Stimulated activated naive CD4-positive, alpha-beta T cell treated with Interleukin-2 at 50 U/mL for 16 hours (primary cell): ENCODE measurements around the gene WDR72.

Source experiments
- DNase-seq: peaks from one replicate; lab custom pipeline; 2025; lab: John Stamatoyannopoulos, UW

WDR72 gene

DNA sequence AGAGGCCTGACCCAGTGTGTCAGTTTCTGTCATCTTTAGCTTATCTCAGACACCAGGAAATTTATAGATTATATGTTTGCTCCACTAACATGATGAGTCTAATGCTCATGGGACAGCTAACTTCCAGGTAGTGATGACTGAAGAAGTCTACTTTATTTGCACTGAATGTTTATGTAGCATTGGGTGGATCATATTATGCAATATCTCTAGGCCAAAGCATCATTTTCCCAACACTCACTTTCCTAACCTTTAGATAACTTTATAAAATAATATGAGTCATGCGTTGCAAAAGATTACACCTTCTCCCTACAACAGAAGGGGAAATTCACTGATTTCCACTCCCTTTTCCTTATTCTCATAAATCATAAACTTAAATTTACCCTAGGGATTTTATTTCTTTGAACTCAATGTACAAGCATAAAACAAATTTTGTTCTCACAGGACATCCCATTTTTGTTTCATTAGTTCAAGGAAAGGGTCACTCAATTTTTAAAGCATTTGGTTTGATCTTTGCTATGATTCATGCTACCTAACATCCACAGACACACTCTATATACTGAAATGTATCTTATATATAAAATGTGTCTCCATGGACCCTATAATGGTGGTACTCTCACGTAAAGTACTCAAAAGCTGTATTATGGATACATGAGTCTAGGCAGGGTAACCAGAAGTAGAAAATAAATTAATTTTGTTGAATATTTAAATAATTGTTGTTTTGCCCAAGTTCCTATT, 225.2 kb downstream of the WDR72 start:
- DNase-seq = no peak

DNA sequence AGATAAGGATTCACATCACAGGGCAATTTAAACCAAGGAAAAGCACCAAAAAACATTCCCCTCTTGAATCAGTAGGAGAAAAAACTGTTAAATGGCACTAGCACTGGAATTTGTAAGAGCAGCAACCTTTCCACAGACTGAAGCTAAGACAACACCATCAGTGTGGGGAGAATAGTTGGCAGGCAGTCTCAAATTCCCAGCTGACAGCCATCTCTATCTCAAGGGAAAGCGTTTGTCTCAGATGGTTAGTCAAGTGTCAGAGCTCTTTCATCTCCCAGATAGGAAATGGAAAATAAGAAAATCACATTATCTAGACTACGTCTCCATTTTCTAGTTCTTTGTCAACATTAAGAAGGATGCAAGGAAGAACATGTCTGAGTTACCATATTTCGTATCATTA, 228.7 kb downstream of the WDR72 start:
- DNase-seq = no peak

DNA sequence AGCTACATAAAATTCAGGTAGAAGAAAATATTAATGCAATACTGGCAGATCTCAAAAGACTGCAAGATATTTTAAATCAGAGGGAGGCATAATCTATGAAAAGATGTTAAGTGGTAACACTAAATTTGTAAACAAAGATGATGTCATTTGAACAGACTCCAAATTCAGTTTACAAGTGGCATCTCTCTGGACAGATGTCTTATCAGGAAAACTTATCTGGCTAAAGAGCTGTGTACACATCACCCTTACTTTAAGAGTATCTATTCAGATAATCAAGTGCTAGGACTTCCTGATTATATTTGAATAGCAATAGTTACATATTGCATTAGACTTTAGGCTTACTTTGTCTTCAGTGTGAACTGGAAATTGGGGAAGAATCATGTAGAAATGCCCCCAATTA, 231.5 kb downstream of the WDR72 start:
- DNase-seq = no peak

DNA sequence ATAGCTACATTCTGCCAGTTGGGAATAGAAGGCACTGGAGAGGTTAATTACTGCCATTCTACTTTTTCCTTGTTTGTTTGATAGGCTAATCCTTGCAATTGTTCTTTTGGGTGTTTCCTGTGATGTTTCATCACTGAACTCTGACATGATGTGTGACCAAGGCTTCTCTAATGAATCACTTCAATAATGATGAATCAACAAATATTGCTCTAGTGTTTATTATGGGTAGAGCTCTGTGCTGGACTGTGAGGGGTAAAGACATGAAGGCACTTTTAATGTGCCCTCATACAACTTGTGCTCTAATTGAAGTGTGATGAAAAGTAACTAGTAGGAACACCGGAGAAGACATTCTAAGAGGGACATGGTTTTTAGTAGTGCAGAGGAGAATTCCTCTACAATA, 233.6 kb downstream of the WDR72 start:
- no peak for DNase-seq

DNA sequence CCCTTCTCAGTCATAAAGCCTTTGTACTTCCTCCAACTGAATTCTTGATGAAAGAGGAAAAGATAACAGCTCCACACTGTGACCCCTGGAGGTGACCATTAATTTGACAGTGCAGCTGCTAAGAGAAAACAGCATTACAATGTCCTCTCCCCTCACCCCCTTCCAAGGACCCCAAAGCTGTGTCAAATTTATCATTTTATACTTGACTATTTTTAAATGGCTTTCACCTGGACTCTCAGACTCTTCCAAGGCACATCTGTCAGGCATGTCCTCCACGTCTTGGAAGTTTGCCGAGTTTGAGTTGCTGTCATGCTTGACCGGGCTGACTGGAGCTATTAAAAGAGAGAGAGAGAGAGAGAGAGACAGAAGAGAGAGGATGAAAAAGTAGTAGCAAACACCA, 236.5 kb downstream of the WDR72 start:
- DNase-seq = no peak

DNA sequence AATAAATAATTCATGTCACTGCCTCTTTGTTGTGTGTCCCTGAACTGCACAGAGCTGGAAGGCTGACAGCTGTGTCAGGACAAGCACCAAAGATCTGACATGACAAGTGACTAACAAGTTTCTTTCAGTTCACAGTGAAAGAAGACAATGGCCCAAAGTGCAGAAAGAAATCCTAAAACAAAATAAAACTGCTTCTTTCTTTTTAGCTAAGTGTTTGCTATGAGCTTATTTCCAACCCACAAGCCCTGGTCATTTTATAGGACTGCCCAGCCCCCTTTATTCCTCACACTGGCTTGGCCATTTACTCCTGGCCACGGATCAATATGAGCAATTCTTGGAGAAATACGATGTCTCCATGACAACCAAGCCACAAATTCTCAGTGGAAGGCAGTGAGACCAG, 238.5 kb downstream of the WDR72 start:
- DNase-seq = no peak

DNA sequence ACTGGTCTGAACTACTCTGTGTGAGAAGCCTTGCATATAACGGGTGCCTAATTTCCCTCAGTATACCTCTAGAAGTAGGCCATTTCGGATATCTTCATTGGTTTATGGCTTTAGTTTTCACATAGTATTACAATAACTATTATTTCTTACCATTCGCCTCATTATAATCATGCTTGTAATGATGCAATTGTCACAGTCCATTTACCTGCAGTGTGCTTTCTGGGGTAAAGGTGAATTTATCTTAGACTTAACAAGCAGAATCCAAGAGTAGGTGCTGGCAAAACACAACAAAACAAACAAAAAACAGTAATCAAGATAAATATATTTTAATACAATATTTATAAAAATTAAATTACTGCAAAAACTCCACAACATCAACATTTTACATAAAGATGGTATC, 246.0 kb downstream of the WDR72 start:
- no peak for DNase-seq

DNA sequence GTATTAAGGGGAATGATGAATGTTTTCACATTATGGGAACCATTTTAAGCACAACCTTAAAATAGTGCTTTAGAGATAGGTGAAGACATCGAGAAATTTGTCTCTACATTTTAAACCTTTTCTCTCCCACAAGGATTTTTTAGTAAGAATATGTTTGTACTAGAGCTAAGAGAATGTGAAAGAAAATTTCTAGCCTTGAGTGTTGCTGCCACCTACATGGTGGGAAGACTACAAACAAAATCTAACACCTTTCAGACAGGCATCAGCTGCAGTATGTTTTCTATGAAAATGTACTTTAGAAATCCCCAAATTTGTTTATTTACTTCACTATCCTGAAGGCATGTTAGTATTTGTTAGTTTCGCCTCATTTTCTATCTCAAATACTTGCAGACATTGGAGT, 247.4 kb downstream of the WDR72 start:
- DNase-seq = no peak

DNA sequence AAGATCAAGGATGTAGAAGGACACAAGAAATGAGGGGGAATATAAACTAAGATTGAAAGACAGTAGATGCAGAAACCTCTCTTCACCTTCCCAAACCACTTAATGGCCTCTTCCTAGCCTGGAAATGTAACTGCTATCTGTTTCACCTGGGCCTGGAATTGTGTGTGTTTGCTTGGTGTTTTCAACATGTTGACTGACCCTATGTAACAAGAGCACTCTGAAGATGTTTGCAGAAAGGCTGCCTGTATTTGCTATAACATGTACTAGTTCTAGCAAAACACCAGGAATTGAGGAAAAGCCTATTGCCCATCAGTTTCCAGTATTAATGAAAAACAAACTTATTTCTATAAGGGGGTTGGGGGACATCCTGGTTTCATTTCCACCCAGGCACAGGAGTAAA, 248.3 kb downstream of the WDR72 start:
- no peak for DNase-seq

DNA sequence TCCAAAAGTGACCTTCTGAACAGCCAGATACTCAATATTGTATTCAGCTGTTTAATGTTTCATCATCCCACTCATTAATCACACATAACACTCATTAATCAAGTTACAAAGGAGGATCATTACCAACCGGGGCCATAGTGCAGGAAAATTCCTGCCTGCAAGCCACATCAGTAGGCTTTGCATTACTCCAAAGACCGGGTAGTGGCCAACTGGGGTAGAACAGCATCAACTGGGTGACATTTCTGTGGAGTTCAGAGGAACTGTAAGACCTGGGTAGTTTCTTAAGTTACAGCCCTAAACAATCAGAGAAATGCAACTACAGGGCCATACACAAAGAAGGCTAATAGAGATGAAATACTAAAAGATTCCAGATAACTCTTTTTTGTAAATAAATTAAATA, 253.1 kb downstream of the WDR72 start:
- no peak for DNase-seq

DNA sequence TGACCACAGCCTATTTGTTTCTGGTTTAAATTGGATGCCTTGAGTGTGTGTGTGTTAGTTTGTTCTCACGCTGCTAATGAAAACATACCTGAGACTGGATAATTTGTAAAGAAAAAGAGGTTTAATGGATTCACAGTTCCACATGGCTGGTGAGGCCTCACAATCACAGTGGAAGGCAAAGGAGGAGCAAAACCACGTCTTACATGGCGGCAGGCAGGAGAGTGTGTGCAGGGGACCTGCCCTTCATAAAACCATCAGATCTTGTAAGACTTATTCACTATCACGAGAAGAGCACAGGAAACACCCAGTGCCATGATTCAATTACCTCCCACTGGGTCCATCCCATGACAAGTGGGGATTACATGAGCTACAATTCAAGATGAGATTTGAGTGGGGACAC, 260.5 kb downstream of the WDR72 start:
- no peak for DNase-seq

DNA sequence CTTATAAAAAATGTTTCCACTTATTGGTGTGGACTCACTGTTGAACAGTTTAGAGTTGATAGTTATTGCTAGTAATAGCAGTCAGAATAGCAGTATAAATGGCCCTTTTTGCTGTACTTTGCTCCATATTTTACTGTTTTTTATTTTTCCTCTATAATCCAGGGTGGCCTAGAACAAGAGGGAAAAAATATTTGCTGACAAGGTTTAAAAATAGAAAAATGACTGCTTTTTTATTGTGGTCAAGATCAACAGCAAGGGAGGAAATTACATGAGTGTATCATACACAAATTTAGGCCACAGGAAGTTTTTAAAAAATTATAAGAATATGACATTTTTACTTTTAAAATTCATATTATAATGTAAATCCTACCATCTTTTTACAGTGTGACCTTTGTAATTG, 269.1 kb downstream of the WDR72 start:
- DNase-seq = no peak

DNA sequence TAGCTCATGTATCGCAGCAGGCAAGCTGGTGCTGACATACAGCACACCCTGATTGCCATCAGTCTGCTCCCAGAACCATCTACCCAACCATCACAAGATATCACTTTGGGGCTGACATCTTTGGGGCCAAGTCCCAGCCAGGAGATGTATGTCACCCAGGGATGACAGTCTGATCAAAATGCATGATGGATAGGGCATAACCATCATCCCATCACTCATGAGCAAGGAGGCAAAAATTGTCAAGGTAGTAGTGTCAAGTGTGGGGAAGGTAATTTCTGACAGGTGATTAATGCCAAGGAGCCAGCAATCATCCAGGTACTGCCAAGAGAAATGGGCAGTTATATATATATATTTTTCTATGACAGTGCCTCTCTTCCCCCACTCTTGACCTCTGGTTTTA, 277.4 kb downstream of the WDR72 start:
- no peak for DNase-seq

DNA sequence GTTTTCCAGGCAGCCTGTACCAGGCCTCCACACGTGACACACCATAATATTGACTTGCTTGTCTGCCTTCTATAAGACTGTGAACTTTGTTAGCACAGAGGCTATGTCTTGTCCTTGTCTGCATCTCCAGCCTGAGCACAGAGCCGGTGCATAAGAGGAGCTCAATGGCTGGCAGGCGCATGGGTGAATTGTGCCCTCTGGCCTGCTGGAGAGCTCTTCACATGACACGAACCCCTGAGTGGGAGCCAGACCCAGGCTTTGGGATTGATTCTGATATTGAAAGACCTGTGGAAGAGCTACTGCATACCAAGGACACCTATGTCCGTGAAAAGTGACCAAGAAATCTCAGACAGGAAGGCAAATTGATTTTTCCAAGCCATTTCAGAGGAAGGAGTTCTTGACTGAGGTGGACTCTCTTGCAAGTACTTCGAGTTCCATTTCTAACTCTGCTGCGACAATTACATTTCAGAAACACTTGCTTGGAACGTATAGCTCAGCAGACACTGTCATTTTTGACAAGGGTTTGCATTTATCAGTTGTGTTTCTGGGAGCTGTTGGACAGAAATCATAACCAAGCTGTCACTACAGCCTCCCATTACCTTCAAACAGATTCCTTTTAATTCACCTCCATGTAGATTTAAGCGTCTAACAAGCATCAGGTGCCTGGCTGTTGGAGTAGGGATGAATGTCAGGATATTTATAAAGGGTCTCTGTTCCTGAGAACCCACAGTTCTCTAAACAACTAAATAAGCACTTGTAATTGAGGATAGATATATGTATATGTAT, 281.3 kb downstream of the WDR72 start:
- DNase-seq = no peak

DNA sequence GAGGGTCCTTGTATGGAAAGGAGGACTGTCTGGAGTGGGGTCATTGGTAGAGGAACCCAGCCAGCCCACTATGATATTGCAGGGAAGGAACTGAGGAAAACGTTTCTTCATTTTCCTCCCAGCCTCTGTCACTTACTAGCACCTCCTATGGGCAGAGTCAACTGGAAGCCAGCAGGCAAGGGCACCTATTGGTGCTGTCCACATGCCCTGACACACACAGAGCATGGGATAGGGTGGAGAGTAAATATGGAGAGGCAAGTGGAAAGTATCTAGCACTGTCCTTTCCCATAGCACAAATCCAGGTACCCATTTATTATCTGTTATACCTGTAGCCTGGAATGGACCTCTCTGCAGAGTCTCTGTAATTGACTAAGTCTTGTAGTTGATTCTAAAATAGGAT, 285.6 kb downstream of the WDR72 start:
- no peak for DNase-seq

DNA sequence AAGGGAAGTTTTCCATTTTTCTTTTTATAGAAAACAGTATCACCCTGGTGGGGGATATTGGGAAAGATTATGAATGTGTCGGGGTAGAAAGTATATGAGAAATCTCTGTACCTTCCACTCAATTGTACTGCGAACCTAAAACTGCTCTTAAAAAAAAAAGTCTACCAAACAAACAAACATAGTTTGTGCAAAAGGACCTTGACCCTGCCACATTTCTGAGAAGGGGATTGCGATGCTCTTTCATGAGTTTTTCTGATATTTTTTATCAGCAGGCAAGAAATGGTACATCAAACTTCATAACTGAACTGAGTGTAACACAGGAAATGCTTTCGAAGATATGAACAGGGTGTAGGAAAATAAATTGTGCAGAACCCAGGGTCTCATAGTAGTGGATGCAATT, 286.0 kb downstream of the WDR72 start:
- no peak for DNase-seq

DNA sequence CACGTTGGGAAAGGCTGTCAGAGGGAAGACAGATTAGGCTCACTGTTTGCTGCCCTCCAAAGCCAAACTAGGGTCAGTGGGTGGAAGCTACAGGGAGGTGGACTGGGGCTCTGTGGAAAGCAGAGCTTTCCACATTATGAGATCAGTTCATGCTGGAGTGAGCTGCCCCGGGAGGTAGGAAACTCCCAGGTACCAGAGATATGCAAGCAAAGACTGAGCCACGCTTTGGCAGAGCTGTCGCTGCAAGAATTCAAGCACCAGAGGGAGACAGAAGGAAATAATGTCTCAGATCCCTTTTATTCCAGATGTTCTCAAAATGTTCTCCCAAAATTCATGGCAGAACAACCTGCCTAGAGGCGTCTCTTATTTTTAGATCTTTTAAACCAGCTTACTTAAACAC, 286.6 kb downstream of the WDR72 start:
- DNase-seq = no peak

DNA sequence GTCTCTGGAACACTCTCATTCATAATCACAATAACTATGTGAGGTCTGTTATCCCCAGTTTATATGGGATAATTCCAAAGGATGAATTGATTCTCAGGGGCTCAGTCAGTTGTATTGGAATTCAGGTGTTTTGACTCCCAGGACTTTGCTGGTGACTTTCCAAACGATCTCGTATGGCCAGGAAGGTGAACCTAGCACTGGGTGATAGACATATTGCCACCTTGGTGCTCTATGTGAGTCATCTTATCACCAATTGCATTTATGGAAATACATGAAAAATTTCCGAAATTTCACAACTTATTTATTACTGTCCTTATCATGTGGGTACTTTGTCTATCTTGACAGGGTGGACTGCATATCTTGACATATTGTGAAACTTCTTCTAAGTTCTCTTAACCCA, 287.3 kb downstream of the WDR72 start:
- DNase-seq = no peak

DNA sequence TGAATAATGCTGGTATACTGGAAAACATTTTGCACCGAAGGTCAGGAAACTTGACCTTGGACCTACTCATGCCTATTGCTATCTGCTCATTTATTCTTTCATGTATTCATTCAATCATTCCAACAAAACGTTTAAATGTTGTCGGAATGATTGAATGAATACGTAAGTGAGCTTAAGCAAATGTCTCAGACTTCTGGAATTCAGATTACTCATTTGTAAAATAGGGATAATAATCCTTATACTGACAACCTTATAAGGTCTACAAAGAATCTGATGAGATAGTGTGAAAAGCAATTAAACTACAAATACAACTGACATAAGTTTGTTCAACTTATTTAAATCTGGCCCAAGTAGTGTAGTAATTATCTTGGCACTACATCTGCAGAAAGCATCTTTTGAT, 288.7 kb downstream of the WDR72 start:
- no peak for DNase-seq

DNA sequence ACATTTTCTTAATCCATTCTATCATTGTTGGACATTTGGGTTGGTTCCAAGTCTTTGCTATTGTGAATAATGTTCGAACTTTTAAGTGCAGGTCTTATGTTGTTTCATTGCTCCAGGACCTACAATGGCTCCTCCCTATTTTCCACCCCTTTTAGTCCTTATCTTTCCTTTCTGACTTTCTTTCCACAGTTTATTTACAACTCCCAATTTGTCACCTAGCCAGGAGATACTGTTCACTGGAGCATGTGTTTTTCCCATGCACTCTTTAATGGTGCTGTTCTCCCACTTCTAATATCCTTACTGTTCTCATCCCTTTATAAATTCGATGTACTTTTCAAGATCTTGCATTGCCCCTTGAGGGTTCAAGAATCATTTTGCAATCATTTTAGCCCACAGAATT, 290.0 kb downstream of the WDR72 start:
- no peak for DNase-seq
